Measurements from ENCODE around the gene HIPK3. TPM values are rescaled to one million over a fixed set of nuclear protein-coding genes. Genes with fewer than 3 reads are reported as not detected.

Gene HIPK3
- total and polyA plus RNA-seq, 7 donors: 10.6 to 417 (median 277) TPM

GRCh38 chr11:33317662-33318061 is 60.5 kb downstream of the HIPK3 start:
- WGBS, 2 donors: 43 to 76% methylated on average over 1 of the region's 1 CpG
- no peaks in the 10 kb centered on the region for H3K9me3 ChIP-seq

GRCh38 chr11:33320016-33320813 is 63.0 kb downstream of the HIPK3 start:
- no peak for DNase-seq
- intact Hi-C loops (cut with DNase I): no loop called here
- H3K27me3 ChIP-seq: no peaks in the 10 kb centered on the region
- H3K9me3 ChIP-seq: no peaks in the 10 kb centered on the region
- peaks cover 0 to 71% (median 66%) of the 10 kb centered on the region in 4 donors for H3K4me1 ChIP-seq
- H3K36me3 ChIP-seq: no peaks in the 10 kb centered on the region
- H3K4me3 ChIP-seq: no peak overlapping the region
- WGBS, 2 donors: 25 to 39% methylated on average over 1 of the region's 1 CpG
- no peak overlapping the region for H3K27ac ChIP-seq
- TF ChIP-seq CTCF (IDR thresholded peaks at IDR 0.05): no peak
- TF ChIP-seq POLR2AphosphoS5 (IDR thresholded peaks at IDR 0.05): no peak
- TF ChIP-seq EP300 (IDR thresholded peaks at IDR 0.05): no peak
- TF ChIP-seq POLR2A (IDR thresholded peaks at IDR 0.05): no peak

More at GRCh38 chr11:33317662-33318061, 60.5 kb downstream of the HIPK3 start:
- Histone ChIP-seq H3K27me3 (no peaks in the 10 kb centered on the region), H3K4me1 (peaks cover 0 to 64% (median 56%) of the 10 kb centered on the region in 4 donors), H3K27ac (no peak overlapping the region), H3K36me3 (no peaks in the 10 kb centered on the region), H3K4me3 (no peak overlapping the region)
- DNase-seq: no peak
- TF ChIP-seq CTCF (IDR thresholded peaks at IDR 0.05) (no peak), POLR2AphosphoS5 (IDR thresholded peaks at IDR 0.05) (no peak), EP300 (IDR thresholded peaks at IDR 0.05) (no peak), POLR2A (IDR thresholded peaks at IDR 0.05) (no peak)
- intact Hi-C loops (cut with DNase I): no loop called here

GRCh38 chr11:33320814-33321330 is 63.7 kb downstream of the HIPK3 start:
- DNase-seq: no peak
- TF ChIP-seq CTCF (IDR thresholded peaks at IDR 0.05) (no peak), POLR2A (IDR thresholded peaks at IDR 0.05) (no peak), POLR2AphosphoS5 (IDR thresholded peaks at IDR 0.05) (no peak), EP300 (IDR thresholded peaks at IDR 0.05) (no peak)
- Histone ChIP-seq H3K4me1 (peaks cover 0 to 71% (median 66%) of the 10 kb centered on the region in 4 donors), H3K4me3 (no peak overlapping the region), H3K9me3 (no peaks in the 10 kb centered on the region), H3K36me3 (no peaks in the 10 kb centered on the region), H3K27ac (no peak overlapping the region), H3K27me3 (no peaks in the 10 kb centered on the region)
- WGBS, 2 donors: 19 to 46% methylated on average over 6 of the region's 6 CpGs
- intact Hi-C loops (cut with DNase I): no loop called here

GRCh38 chr11:33321422-33321821 is 64.2 kb downstream of the HIPK3 start:
- Histone ChIP-seq H3K27ac (no peak overlapping the region), H3K36me3 (no peaks in the 10 kb centered on the region), H3K9me3 (no peaks in the 10 kb centered on the region), H3K4me1 (peaks cover 0 to 71% (median 67%) of the 10 kb centered on the region in 4 donors), H3K27me3 (no peaks in the 10 kb centered on the region), H3K4me3 (no peak overlapping the region)
- TF ChIP-seq POLR2AphosphoS5 (IDR thresholded peaks at IDR 0.05) (no peak), POLR2A (IDR thresholded peaks at IDR 0.05) (no peak), EP300 (IDR thresholded peaks at IDR 0.05) (no peak), CTCF (IDR thresholded peaks at IDR 0.05) (no peak)
- intact Hi-C loops (cut with DNase I): no loop called here
- no peak for DNase-seq

Measured in sigmoid colon (tissue), 7 donors.